Osteoblast (primary cell): ENCODE results near the gene OGDH. TPM values are rescaled to one million over a fixed set of nuclear protein-coding genes. Genes with fewer than 3 reads are reported as not detected.

Experiments used
- DNase-seq: peaks from one replicate; pipeline ENCODE4 v3.0.0; 2011; ENCODE audit warnings: low spot score, mixed read lengths; ENCODE audit not compliant: insufficient read length; ENCODE audit errors: missing footprints
- H2AFZ ChIP-seq: 2 replicates; pipeline ENCODE4 v1.6.0; 2011; ENCODE audit warnings: mild to moderate bottlenecking, low read length
- H3K27ac ChIP-seq: 2 replicates; pipeline ENCODE4 v1.5.1; 2011; ENCODE audit warnings: mild to moderate bottlenecking, low read depth, low read length, moderate library complexity
- H3K27me3 ChIP-seq: 2 replicates; pipeline ENCODE4 v1.6.0; 2012; ENCODE audit warnings: mild to moderate bottlenecking, control low read depth, inconsistent platforms, low read length, moderate library complexity; ENCODE audit not compliant: insufficient read depth
- H3K36me3 ChIP-seq: 2 replicates; pipeline ENCODE4 v1.5.1; 2011; ENCODE audit warnings: mild to moderate bottlenecking, low read length, control low read depth, moderate library complexity; ENCODE audit not compliant: insufficient read depth
- H3K4me1 ChIP-seq: 2 replicates; pipeline ENCODE4 v1.5.1; 2011; ENCODE audit warnings: mild to moderate bottlenecking, low read length, control low read depth, moderate library complexity; ENCODE audit not compliant: insufficient read depth
- H3K4me2 ChIP-seq: 2 replicates; pipeline ENCODE4 v1.6.0; 2011; ENCODE audit warnings: mild to moderate bottlenecking, low read length; ENCODE audit not compliant: insufficient read depth
- H3K4me3 ChIP-seq: fragments of 200-600 bp; sonication (generic); 3 replicates; pipeline ENCODE4 v1.5.1; 2012; ENCODE audit warnings: mild to moderate bottlenecking, low read length, inconsistent platforms; ENCODE audit not compliant: insufficient read depth
- H3K79me2 ChIP-seq: 2 replicates; pipeline ENCODE4 v1.6.0; 2012; ENCODE audit warnings: mild to moderate bottlenecking, low read length, control low read depth, inconsistent platforms; ENCODE audit not compliant: insufficient read depth
- H3K9me3 ChIP-seq: 2 replicates; pipeline ENCODE4 v1.5.1; 2011; ENCODE audit warnings: low read depth, low read length, control low read depth
- H4K20me1 ChIP-seq: 2 replicates; pipeline ENCODE4 v1.6.0; 2012; ENCODE audit warnings: mild to moderate bottlenecking, low read length, control low read depth; ENCODE audit not compliant: insufficient read depth
- CTCF ChIP-seq: IDR thresholded peaks from 2 replicates; pipeline ENCODE4 v1.5.1; 2011; ENCODE audit warnings: mild to moderate bottlenecking, low read depth, low read length, moderate library complexity; ENCODE audit errors: extremely low read depth
- total RNA-seq: library from RNA; depleted of rRNA; stranded (reverse); fragments of >200 nt; gene quantifications from 2 replicates; pipeline ENCODE4 v1.2.3, GENCODE V29; 2012

The OGDH gene
- total RNA-seq, 1 donor = 64.4 TPM

DNA sequence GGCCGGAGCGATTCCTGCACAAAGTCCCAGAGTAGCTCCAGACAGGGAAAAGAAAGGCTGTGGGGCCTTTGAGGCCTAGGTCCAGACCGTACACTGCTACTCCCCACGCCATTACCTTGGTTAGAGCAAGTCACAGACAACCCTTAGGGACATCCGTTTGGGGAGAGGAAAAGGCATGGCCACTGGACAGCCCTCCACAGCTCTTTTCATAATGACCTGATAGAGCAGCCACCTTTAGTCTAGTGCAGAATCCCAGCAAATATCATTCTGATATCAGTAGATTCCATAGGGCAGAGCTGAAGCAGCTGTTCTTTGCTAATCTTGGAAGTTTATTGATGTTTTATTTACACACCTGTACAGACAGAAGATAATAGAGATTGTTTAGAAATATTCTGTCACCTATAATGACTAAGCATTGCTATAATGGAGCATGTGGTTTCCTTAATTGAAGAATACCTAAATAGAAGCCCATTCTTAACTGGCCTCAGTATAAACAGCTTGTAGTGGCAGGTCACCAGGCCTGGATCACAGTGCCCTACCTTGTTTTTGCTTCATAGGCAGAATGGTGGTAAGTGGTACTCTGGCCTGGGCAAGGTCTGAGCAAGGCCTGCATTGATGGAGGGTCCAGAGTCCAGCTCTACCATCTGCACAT lies 27.9 kb downstream of the OGDH start:
- no peak for DNase-seq
- Histone ChIP-seq H3K4me2 (peak overlapping the region; percentile 28), H3K79me2 (peaks cover 24% of the 10 kb centered on the region), H4K20me1 (no peaks in the 10 kb centered on the region), H2AFZ (peak overlapping the region; percentile 16), H3K27me3 (no peaks in the 10 kb centered on the region), H3K4me1 (peaks cover 39% of the 10 kb centered on the region), H3K4me3 (no peak overlapping the region), H3K9me3 (no peaks in the 10 kb centered on the region), H3K36me3 (no peaks in the 10 kb centered on the region), H3K27ac (peak overlapping the region; percentile 99)
- TF ChIP-seq CTCF = no peak

GRCh38 chr7:44634839-44635591 lies 28.6 kb downstream of the OGDH start:
- peak overlapping the region; percentile 99 for H3K27ac ChIP-seq
- no peaks in the 10 kb centered on the region for H3K9me3 ChIP-seq
- H3K36me3 ChIP-seq = no peaks in the 10 kb centered on the region
- no peaks in the 10 kb centered on the region for H4K20me1 ChIP-seq
- no peak overlapping the region for H3K4me2 ChIP-seq
- H3K4me3 ChIP-seq = no peak overlapping the region
- H3K4me1 ChIP-seq = peaks cover 46% of the 10 kb centered on the region
- no peak for DNase-seq
- H3K27me3 ChIP-seq = no peaks in the 10 kb centered on the region
- TF ChIP-seq CTCF = no peak
- H3K79me2 ChIP-seq = peaks cover 22% of the 10 kb centered on the region
- H2AFZ ChIP-seq = no peak overlapping the region

DNA sequence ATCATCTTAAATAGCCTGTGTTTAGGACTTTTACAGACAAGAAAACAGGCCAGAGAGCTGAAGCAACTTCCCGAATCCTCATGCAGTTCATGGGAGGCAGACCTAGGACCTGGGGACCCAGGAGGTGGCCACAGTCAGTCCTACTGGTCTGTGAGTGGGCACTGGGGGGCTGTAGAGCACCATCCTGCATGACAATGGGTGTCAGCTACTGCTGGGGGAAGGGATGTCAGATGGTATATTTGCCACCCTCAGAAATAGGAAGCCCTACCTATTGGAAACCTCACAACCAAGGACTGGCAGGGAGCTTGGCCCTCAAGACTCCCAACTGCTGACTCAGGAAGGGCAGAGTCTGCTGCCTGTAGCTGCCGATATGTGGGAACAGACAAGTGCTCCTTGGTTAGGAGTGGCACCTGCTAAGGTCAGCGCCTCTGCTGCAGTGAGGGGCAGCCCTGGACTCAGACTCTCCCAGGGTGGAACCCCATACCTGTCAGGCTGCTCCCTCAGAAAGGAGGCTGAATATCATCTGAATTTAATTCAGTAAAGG lies 29.7 kb downstream of the OGDH start:
- H3K4me1 ChIP-seq = peaks cover 52% of the 10 kb centered on the region
- no peak for TF ChIP-seq CTCF

GRCh38 chr7:44636926-44637325 lies 30.5 kb downstream of the OGDH start:
- no peaks in the 10 kb centered on the region for H4K20me1 ChIP-seq
- no peak overlapping the region for H2AFZ ChIP-seq
- TF ChIP-seq CTCF = no peak
- no peaks in the 10 kb centered on the region for H3K9me3 ChIP-seq
- no peak overlapping the region for H3K4me3 ChIP-seq
- peaks cover 52% of the 10 kb centered on the region for H3K4me1 ChIP-seq
- H3K27me3 ChIP-seq = no peaks in the 10 kb centered on the region
- H3K36me3 ChIP-seq = no peaks in the 10 kb centered on the region
- H3K79me2 ChIP-seq = peaks cover 30% of the 10 kb centered on the region
- H3K4me2 ChIP-seq = no peak overlapping the region
- DNase-seq = no peak
- peak overlapping the region; percentile 99 for H3K27ac ChIP-seq

More for the DNA sequence above, 29.7 kb downstream of the OGDH start:
- H3K36me3 ChIP-seq = no peaks in the 10 kb centered on the region
- DNase-seq = no peak
- H3K9me3 ChIP-seq = no peaks in the 10 kb centered on the region
- no peaks in the 10 kb centered on the region for H3K27me3 ChIP-seq
- no peak overlapping the region for H2AFZ ChIP-seq
- peaks cover 23% of the 10 kb centered on the region for H3K79me2 ChIP-seq
- no peak overlapping the region for H3K27ac ChIP-seq
- H4K20me1 ChIP-seq = no peaks in the 10 kb centered on the region
- H3K4me3 ChIP-seq = no peak overlapping the region
- no peak overlapping the region for H3K4me2 ChIP-seq
